HEK293 (cell line): ENCODE measurements around the gene MBOAT2.

ENCODE experiments used
- CTCF ChIA-PET: fragments of 350-600 bp; formaldehyde crosslinking; extraction: SDS; loops from one replicate; lab custom pipeline; 2021; ENCODE audit warnings: antibody characterized with exemption; lab: Yijun Ruan, JAX
- POLR2A ChIA-PET: fragments of 300-600 bp; formaldehyde crosslinking; extraction: SDS; loops from one replicate; lab custom pipeline; 2020; ENCODE audit warnings: antibody characterized with exemption, inconsistent platforms; lab: Yijun Ruan, JAX
- H3K27ac ChIP-seq: fragments of 200-500 bp; sonication (Bioruptor generic); 2 replicates; pipeline ENCODE4 v1.5.1; 2014; ENCODE audit warnings: low read depth, low read length, control low read depth, inconsistent platforms; ENCODE audit errors: extremely low read depth
- H3K36me3 ChIP-seq, 2 experiments: fragments of 200-500 bp in 1 of 2; sonication (Bioruptor generic) in 1 of 2; 1 replicate in 1 of 2; 2 replicates in 1 of 2; pipeline ENCODE4 v1.5.1; 2014 to 2017; ENCODE audit warnings: inconsistent platforms in 2 of 2, low read length in 2 of 2; ENCODE audit not compliant: control insufficient read depth in 2 of 2, insufficient read depth in 1 of 2
- H3K4me1 ChIP-seq: fragments of 200-500 bp; sonication (Bioruptor generic); 2 replicates; pipeline ENCODE4 v1.5.1; 2014; ENCODE audit warnings: mild to moderate bottlenecking, low read length, inconsistent platforms; ENCODE audit not compliant: control insufficient read depth, insufficient read depth
- H3K4me3 ChIP-seq: 2 replicates; pipeline ENCODE4 v1.5.1; 2011; ENCODE audit warnings: low read depth, mild to moderate bottlenecking, control low read depth, low read length, moderate library complexity
- H3K9me3 ChIP-seq: fragments of 200-500 bp; sonication (Bioruptor generic); 2 replicates; pipeline ENCODE4 v1.5.1; 2014; ENCODE audit warnings: low read depth, low read length, inconsistent platforms; ENCODE audit not compliant: control insufficient read depth, insufficient read depth
- ELK4 ChIP-seq: IDR thresholded peaks from 2 replicates; pipeline ENCODE4 v1.6.1; 2011; ENCODE audit warnings: mild to moderate bottlenecking, low read depth, low read length, borderline replicate concordance
- PRDM10 ChIP-seq: fragments of 450-650 bp; formaldehyde crosslinking; IDR thresholded peaks from 2 replicates; pipeline ENCODE4 v1.5.1; 2016; ENCODE audit warnings: missing biosample characterization, missing genetic modification characterization
- SCRT2 ChIP-seq: fragments of 450-650 bp; formaldehyde crosslinking; IDR thresholded peaks from 2 replicates; pipeline ENCODE4 v1.5.1; 2016; ENCODE audit warnings: missing biosample characterization, missing genetic modification characterization
- SP2 ChIP-seq: fragments of 450-650 bp; formaldehyde crosslinking; IDR thresholded peaks from 2 replicates; pipeline ENCODE4 v1.5.1; 2016; ENCODE audit warnings: missing biosample characterization, missing genetic modification characterization
- ZBTB26 ChIP-seq: fragments of 450-650 bp; formaldehyde crosslinking; optimal IDR thresholded peaks from 2 replicates; pipeline ENCODE3; 2016; ENCODE audit warnings: missing biosample characterization, mild to moderate bottlenecking, missing genetic modification characterization
- ZFP41 ChIP-seq: fragments of 450-650 bp; formaldehyde crosslinking; IDR thresholded peaks from 2 replicates; pipeline ENCODE4 v1.5.1; 2016; ENCODE audit warnings: missing biosample characterization, missing genetic modification characterization, borderline replicate concordance
- ZNF138 ChIP-seq: fragments of 450-650 bp; formaldehyde crosslinking; IDR thresholded peaks from 2 replicates; pipeline ENCODE4 v1.5.1; 2016; ENCODE audit warnings: missing biosample characterization, missing genetic modification characterization, borderline replicate concordance
- ZNF169 ChIP-seq: fragments of 450-650 bp; formaldehyde crosslinking; IDR thresholded peaks from 2 replicates; pipeline ENCODE4 v1.5.1; 2016; ENCODE audit warnings: missing biosample characterization, missing genetic modification characterization
- ZNF175 ChIP-seq: fragments of 450-650 bp; formaldehyde crosslinking; IDR thresholded peaks from 2 replicates; pipeline ENCODE4 v1.5.1; 2016; ENCODE audit warnings: missing biosample characterization, missing genetic modification characterization
- ZNF311 ChIP-seq: fragments of 450-650 bp; formaldehyde crosslinking; IDR thresholded peaks from 2 replicates; pipeline ENCODE4 v1.5.1; 2017; ENCODE audit warnings: missing biosample characterization, missing genetic modification characterization, borderline replicate concordance
- ZNF324 ChIP-seq: fragments of 450-650 bp; formaldehyde crosslinking; IDR thresholded peaks from 2 replicates; pipeline ENCODE4 v1.5.1; 2016; ENCODE audit warnings: missing biosample characterization, missing genetic modification characterization
- ZNF398 ChIP-seq: fragments of 450-650 bp; formaldehyde crosslinking; IDR thresholded peaks from 2 replicates; pipeline ENCODE4 v1.5.1; 2017; ENCODE audit warnings: missing biosample characterization, missing genetic modification characterization
- ZNF416 ChIP-seq: fragments of 450-650 bp; formaldehyde crosslinking; IDR thresholded peaks from 2 replicates; pipeline ENCODE4 v1.5.1; 2016; ENCODE audit warnings: missing biosample characterization, missing genetic modification characterization
- ZNF426 ChIP-seq: fragments of 450-650 bp; formaldehyde crosslinking; IDR thresholded peaks from 2 replicates; pipeline ENCODE4 v1.5.1; 2017; ENCODE audit warnings: missing biosample characterization, missing genetic modification characterization, mild to moderate bottlenecking, inconsistent platforms, moderate library complexity
- ZNF473 ChIP-seq: fragments of 450-650 bp; formaldehyde crosslinking; IDR thresholded peaks from 2 replicates; pipeline ENCODE4 v1.5.1; 2017; ENCODE audit warnings: missing biosample characterization, missing genetic modification characterization
- ZNF629 ChIP-seq: fragments of 450-650 bp; formaldehyde crosslinking; IDR thresholded peaks from 2 replicates; pipeline ENCODE4 v1.5.1; 2017; ENCODE audit warnings: missing biosample characterization, missing genetic modification characterization
- ZNF747 ChIP-seq: fragments of 450-650 bp; formaldehyde crosslinking; IDR thresholded peaks from 2 replicates; pipeline ENCODE4 v1.5.1; 2016; ENCODE audit warnings: missing biosample characterization, missing genetic modification characterization
- ZNF776 ChIP-seq: fragments of 450-650 bp; formaldehyde crosslinking; IDR thresholded peaks from 2 replicates; pipeline ENCODE4 v1.5.0; 2017; ENCODE audit warnings: missing biosample characterization, missing genetic modification characterization, borderline replicate concordance
- ZNF843 ChIP-seq: fragments of 450-650 bp; formaldehyde crosslinking; IDR thresholded peaks from 2 replicates; pipeline ENCODE4 v1.5.1; 2016; ENCODE audit warnings: missing biosample characterization, missing genetic modification characterization
- ZSCAN23 ChIP-seq: fragments of 450-650 bp; formaldehyde crosslinking; IDR thresholded peaks from 2 replicates; pipeline ENCODE4 v1.5.1; 2016; ENCODE audit warnings: missing biosample characterization, missing genetic modification characterization

Gene MBOAT2

GRCh38 chr2:8935982-8936381 is 67.5 kb downstream of the MBOAT2 start:
- peaks cover 0 to 17% of the 10 kb centered on the region in 2 experiments; a peak in 1 of 3 replicates for H3K36me3 ChIP-seq
- ChIA-PET CTCF (no interaction called here), POLR2A (no interaction called here)
- H3K9me3 ChIP-seq = no peaks in the 10 kb centered on the region
- no peaks in the 10 kb centered on the region for H3K4me1 ChIP-seq
- H3K4me3 ChIP-seq = no peak overlapping the region
- no peak for TF ChIP-seq ZSCAN23 (tag by site-specific recombination)
- TF ChIP-seq ZFP41 (tag by site-specific recombination) = no peak
- no peak for TF ChIP-seq SP2 (tag by site-specific recombination)
- TF ChIP-seq ZNF426 (tag by site-specific recombination) = no peak
- TF ChIP-seq SCRT2 (tag by site-specific recombination) = no peak
- no peak for TF ChIP-seq ZNF747 (tag by site-specific recombination)
- TF ChIP-seq ZNF175 (tag by site-specific recombination) = no peak
- no peak for TF ChIP-seq ZBTB26 (tag by site-specific recombination)
- no peak for TF ChIP-seq ZNF473 (tag by site-specific recombination)
- TF ChIP-seq ZNF629 (tag by site-specific recombination) = no peak
- TF ChIP-seq ZNF398 (tag by site-specific recombination) = no peak
- TF ChIP-seq ZNF169 (tag by site-specific recombination) = no peak
- TF ChIP-seq PRDM10 = no peak
- no peak for TF ChIP-seq ZNF311 (tag by site-specific recombination)
- TF ChIP-seq ZNF324 (tag by site-specific recombination) = no peak
- TF ChIP-seq ZNF138 (tag by site-specific recombination) = no peak
- TF ChIP-seq ELK4 = no peak
- TF ChIP-seq ZNF776 (tag by site-specific recombination) = no peak
- TF ChIP-seq ZNF416 (tag by site-specific recombination) = no peak
- TF ChIP-seq ZNF843 (tag by site-specific recombination) = no peak
- H3K27ac ChIP-seq = no peak overlapping the region
